Inflammatory macrophage treated with lipopolysaccharide for 4 hours (primary cell): ENCODE results near the gene ANKRD10.
"Not testable (repeated sequence)": the region's sequence is repeated elsewhere in the genome, so short reads cannot be mapped to it uniquely, and the experiment has no call there.

Source experiments
- DNase-seq: peaks from one replicate; pipeline ENCODE4 v3.0.0-alpha.2; 2020

The ANKRD10 gene

DNA sequence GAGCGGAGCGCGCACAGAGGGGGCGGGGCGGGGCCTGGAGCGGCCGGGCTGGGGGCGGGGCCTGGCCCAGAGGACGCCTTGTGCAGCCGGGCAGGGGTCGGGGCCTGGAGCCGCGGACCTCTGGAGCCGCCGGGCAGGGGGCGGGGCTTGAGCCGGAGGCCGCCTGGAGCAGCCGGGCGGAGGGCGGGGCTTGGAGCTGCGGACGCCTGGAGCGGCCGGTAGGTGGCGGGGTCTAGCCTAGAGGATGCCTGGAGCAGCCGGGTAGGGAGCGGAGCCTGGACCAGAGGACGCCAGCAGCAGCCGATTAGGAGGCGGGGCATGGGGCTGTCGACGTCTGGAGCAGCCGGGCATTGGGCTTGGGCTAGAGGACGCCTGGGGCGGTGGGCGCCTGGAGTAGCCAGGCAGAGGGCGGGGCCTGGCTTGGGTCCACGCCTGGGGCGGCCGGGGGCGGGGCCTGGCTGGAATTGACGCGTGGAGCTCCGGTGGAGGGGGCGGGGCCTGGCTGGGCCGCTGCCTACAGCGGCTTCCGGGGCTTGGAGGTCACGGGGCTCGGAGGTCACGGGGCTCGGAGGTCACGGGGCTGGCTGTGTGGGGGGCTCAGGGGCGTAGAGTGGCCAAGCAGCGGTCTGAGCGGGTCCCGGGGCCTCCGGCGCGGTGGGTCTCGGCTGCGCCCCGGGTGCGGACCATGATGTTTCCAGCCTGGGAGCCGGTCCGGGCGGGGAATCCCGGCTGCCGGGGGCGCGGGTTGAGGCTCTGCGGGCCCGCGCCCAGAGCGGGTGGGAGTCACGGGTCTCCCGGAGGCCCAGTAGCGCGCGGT lies at the start of gene ANKRD10:
Gene ANKRD10, minus strand, starts transcription at position 13 of the 817 bp plus-strand sequence. CDS start 135 bp downstream, outside the sequence.
- peak; percentile 99 for DNase-seq

DNA sequence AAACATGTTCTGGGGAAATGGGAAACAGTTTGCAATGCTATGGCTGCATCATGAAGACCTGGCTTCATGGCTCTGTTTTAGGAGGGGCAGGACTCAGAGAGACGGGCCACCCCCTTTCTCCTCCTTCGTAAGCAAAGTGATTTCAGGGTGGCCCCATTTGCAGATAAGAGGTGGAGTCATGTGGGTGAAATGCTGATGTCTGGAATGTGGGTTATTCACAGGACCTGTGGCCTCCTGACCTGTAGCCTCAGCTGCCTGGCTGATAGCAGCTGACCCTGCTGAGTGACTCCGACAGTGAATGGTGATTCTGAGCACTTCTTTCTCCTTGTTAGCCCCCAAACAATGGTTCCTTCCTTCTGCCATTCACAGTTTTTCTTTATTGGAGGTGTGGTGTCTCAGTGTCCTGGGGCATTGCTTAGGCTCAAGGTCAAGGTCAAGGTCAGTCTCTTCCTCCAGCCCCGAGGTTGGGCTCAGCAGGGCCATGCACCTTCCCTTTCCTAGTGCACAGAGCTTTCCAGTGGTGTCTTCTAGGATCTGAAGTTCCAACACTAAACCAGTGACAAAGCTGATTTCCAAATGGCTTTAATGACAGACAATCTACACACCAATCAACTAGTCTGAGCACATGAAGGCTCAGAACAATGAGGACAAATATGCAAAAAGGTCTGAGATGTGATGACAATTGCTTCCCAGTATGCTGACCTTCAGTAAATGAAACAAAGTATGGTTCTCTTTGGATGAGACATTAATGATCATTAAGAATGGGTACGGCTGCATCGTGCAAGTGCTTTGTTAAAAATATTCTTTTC lies 49.6 kb upstream of the ANKRD10 start:
- no peak for DNase-seq

DNA sequence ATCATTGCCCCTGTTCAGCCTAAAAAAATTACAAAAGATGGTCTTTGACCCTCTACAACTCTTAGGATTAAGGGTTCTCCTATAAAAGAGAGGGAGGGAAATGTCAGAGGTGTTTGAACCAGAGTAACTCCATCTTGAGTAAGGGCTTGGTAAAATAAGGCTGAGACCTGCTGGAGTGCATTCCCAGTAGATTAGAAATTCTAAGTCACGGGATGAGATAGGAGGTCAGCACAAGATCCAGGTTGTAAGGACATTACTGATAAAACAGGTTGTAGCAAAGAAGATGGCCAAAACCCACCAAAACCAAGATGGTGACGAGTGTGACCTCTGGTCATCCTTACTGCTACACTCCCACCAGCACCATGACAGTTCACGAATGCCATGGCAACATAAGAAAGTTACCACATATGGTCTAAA lies 48.7 kb upstream of the ANKRD10 start:
- DNase-seq = no peak

GRCh38 chr13:110961959-110962358 lies 47.1 kb upstream of the ANKRD10 start:
- DNase-seq = no peak

GRCh38 chr13:110960204-110960603 lies 45.3 kb upstream of the ANKRD10 start:
- DNase-seq = no peak

GRCh38 chr13:110957931-110958330 lies 43.1 kb upstream of the ANKRD10 start:
- DNase-seq = no peak

DNA sequence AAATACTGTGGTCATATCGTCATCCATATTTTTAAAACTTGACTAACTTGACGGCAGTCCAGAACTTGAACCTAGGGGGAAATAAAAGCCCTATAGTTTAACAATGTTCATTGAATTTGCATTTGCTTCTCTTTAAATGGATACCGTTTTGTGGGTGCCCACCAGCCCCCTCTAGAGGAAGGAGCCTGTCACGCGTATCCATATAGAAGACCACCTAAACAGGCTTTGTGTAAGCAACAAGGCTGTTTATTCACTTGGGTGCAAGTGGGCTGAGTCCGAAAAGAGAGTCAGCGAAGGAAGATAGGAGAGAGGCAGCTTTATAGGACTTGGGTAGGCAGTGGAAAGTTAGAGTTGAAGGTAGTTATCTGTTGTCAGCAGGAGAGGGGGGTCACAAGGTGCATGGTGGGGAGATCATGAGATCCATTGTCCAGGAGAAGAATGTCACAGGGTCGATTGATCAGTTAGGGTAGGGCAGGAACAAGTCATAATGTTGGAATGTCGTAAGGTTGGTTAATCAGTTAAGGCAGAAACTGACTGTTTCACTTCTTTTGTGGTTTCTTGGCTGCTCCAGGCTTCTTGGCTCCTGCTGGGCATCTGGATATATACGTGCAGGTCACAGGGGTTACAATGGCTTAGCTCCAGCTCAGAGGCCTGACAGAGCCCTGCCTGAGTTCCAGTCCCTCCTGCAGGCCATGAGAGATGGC lies 42.5 kb upstream of the ANKRD10 start:
- no peak for DNase-seq

DNA sequence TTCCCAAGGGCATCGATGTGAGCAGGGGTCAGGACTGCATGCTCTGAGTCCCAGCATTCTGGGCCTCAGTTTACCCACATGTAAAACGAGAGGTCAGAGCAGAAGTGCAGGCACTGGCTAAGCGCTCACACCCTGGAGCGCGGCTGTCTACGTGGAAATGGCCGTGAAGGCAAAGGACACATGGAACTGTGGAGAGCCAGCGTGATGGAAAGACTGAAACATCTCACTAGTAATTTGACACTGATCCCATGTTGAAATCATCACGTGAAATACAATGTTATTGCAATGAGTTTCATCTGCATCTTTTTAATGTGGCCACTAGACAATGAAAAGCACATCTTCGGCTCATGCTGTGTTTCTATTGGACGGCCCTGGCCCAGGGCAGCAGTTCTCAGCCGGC lies 41.3 kb upstream of the ANKRD10 start:
- DNase-seq = not testable (repeated sequence)

DNA sequence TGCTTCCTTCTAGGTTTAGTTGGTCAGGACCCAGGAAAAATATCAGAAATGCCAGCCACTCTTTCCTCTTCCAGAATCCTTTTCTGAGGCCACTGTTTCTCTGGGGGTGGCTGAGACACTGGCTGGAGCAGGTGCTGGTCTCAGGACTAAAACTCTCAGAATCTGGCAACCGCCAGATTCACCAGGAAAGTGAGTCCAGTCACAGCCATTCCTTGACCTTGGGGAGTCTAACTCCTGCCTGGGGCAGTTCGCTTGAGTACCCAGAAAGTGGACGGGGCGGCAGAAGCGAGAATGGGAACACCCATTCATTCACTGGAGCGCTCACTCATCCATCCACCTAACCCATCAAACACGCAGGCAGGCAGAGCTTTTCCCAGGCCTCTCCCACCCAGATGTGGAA lies 40.7 kb upstream of the ANKRD10 start:
- not testable (repeated sequence) for DNase-seq

- DNase-seq = peak; percentile 61
Observed at GRCh38 chr13:110955072-110955503, 40.2 kb upstream of the ANKRD10 start.

- DNase-seq = not testable (repeated sequence)
Observed at GRCh38 chr13:110954533-110954920, 39.7 kb upstream of the ANKRD10 start.

DNA sequence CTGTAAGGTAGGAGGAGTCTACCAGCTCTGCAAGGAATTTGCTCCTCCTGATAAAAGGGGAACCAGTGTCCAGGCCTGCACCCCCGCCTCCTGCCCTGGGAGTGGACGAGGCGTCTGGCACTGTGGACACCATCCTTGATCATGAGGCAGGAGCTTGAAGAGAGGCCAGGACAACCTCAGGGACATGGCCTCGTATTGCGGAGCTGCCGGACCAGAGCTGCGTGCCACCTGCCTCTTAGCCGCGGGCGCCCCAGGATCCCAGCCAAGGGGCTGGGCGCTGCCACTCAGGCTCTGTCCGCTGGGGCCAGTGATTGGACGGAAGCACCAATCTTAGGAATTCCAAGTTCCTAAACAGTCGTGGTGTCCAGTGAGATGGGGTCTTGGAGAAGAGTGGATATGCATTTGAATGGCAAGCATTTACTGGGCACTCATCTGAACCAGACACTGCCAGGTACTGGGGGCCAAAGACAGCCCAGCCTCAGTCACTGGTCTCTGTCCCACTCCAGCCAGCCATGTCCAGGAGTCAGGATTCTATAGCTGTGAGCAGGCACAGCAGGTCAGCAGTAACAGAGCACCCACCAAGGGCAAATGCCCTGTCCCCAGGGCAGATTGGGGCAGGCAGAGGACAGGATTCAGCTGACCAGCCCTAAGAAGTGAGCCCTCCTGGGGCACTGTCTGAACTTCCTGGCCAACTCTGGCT lies 39.1 kb upstream of the ANKRD10 start:
- DNase-seq = no peak

GRCh38 chr13:110953416-110953815 lies 38.5 kb upstream of the ANKRD10 start:
- DNase-seq = no peak

- DNase-seq = not testable (repeated sequence)
Observed at GRCh38 chr13:110952135-110952534, 37.3 kb upstream of the ANKRD10 start.

- no peak for DNase-seq
Observed at GRCh38 chr13:110950819-110951570, 36.1 kb upstream of the ANKRD10 start.

- no peak for DNase-seq
Observed at GRCh38 chr13:110950356-110950755, 35.5 kb upstream of the ANKRD10 start.

DNA sequence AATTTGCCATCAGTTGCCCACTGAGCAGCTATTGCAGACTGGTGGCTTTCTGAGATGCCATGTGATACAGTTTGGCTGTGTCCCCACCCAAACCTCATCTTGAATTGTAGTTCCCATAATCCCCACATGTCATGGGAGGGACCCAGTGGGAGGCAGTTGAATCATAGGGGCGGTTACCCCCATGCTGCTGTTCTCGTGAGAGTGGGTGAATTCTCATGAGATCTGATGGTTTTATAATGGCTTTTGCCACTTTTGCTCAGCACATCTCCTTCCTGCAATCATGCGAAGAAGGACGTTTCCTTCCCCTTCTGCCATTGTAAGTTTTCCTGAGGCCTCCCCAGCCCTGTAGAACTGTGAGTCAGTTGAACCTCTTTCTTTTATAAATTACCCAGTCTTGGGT lies 34.8 kb upstream of the ANKRD10 start:
- DNase-seq = no peak

GRCh38 chr13:110949116-110949515 lies 34.2 kb upstream of the ANKRD10 start:
- DNase-seq = no peak

DNA sequence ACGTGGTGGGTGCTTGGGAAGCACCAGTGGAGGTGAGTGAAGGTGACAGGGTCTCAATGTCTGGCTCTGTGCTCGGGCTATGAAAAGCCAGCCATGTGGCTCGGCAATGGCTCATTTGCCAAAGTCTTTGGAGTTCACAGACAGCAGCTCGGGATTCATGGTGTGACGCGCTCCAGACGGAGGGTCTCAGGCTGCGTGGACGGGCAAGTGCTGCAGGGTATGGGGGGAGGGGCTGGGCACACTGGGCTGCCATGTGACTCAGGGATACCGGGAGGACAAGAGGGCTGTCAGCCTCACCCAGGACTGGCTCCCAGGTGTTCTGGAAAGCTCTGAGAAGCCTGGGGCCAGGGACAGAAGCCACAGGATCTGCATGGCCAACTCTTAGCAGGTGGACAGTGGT lies 32.5 kb upstream of the ANKRD10 start:
- not testable (repeated sequence) for DNase-seq

GRCh38 chr13:110945928-110946570 lies 31.2 kb upstream of the ANKRD10 start:
- DNase-seq = no peak
